Activated T-cell treated with anti-CD3 and anti-CD28 coated beads for 48 hours (primary cell): ENCODE data around the gene DMRTA1.
"Not testable (repeated sequence)": the region's sequence is repeated elsewhere in the genome, so short reads cannot be mapped to it uniquely, and the experiment has no call there.

Experiments used
- DNase-seq: peaks from one replicate; pipeline ENCODE4 v3.0.0-alpha.2; 2020; ENCODE audit warnings: low read depth

The DMRTA1 gene

DNA sequence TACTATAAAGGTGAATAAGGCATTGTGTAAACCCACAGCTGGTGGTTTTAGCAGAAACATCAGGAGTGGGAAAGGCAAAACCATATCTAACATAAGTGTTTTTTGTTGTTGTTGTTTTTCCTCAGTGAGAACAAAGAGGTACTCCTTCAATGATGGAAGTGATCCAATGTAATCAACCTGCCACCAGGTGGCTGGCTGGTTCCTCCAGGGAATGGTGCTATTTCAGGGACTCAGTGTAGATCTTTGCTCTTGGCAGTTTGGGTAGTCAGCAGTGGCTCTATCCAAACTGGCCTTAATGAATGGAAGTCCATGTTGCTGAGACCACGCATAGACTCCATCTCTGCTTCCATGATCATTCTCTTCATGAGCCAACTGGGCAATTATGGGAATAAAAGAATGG lies 10.8 kb downstream of the DMRTA1 start:
- no peak for DNase-seq

DNA sequence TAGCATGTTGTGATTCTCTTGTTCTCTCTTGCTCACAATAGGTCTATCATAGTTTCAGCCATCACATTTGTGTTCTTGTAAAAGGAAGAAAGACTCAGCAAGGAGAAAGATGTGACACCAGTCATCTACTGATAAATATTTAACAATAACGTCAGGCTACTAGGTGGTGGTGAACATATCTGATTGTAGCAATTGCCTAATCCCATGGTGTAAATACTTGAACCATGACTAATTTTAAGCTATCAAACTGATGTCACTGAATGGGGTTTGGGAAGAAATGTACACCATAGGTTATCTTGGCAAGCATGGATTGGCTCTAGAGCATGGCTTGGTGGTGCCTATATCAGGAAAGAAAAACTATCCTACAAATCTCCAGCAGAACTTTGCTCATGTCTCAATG lies 16.6 kb downstream of the DMRTA1 start:
- no peak for DNase-seq

DNA sequence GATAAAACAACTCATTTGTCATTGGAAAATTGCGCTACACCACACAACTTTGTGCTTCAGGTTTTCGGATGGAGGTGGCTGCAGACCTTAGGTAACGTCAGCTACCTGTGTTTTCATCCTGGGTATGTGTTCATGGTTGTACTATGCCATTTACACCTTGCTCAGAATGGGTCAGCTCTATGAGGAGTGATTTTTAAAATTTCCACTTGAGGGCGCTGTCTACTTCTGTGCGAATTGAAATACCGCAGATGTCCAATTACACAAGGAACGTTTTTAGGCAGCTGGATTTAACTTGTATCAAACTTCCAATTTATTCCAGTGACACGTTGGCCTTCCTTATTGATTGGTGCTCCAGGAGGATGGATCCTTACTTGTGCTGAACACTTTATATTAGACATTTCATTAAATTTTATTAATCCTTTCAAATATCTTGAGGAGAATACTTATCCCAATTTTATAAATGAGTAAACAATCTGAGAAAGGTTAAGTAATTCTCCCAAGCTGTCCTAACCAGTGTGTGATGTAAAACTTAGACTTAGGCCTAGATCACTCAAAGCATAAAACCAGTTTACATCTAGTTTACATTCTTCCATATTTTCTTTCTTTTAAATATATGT lies 23.4 kb downstream of the DMRTA1 start:
- no peak for DNase-seq

DNA sequence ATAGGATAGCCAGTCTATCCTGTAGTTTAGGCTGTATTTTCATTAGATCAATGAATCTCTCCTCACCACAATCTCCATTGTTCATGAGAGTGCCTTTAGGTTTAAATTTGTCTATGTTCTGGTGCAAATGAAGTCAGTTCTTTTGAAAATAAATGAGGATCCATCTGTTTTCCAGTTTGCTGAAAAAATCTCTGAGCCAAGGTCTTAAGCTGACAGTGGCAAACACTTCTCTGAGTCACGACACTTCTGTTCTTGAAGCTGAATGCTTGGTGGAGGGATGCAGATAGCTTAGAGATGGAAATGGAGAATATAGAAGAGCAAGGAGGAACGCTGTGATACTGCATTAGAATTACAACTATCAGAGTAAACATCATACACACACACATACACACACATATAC lies 34.9 kb downstream of the DMRTA1 start:
- no peak for DNase-seq

DNA sequence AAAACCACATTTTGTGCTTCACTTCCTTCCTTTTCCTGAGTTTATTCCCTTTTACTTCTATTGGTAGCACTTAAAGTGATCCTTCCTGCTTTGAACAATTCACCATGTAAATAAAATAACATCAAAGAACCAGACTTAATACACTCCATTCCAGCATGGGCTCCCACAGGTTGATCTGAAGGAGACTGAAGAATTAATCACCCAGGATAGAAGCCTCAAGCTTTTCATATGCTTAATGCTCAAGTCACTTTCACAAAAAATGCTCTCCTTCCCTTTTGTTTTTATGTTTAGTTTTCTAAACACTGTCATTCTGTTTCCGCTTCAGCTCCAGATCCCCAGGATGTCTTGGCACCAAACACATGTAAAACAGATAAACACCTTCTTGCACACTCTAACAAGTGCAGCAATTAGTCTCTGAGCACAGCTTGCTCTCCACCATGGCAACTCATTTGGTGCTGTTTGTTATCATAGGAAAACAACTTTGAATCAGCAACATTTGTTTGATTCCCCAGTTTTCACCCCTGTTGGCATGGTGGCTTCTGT lies 37.0 kb downstream of the DMRTA1 start:
- no peak for DNase-seq

DNA sequence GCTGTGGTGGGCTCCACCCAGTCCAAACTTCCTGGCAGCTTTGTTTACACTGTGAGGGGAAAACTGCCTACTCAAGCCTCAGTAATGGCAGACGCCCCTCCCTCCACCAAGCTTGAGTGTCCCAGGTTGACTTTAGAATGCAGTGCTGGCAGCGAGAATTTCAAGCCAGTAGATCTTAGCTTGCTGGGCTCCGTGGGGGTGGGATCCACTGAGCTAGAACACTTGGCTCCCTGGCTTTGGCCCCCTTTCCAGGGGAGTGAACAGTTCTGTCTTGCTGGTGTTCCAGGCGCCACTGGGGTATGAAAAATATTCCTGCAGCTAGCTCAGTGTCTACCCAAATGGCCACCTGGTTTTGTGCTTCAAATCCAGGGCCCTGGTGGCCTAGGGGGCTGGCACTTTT lies 49.6 kb downstream of the DMRTA1 start:
- not testable (repeated sequence) for DNase-seq
